Measurements from ENCODE around the gene FBXL16. TPM values are rescaled to one million over a fixed set of nuclear protein-coding genes. Genes with fewer than 3 reads are reported as not detected.
"Not testable (repeated sequence)": the region's sequence is repeated elsewhere in the genome, so short reads cannot be mapped to it uniquely, and the experiment has no call there.

Gene FBXL16
- polyA plus RNA-seq (ENCODE audit: insufficient read length in 4 of 4): 1 to 10 TPM in 2 of 4 donors, under 1 TPM in 2; 0.79 to 2.0 (median 1.2) TPM

DNA sequence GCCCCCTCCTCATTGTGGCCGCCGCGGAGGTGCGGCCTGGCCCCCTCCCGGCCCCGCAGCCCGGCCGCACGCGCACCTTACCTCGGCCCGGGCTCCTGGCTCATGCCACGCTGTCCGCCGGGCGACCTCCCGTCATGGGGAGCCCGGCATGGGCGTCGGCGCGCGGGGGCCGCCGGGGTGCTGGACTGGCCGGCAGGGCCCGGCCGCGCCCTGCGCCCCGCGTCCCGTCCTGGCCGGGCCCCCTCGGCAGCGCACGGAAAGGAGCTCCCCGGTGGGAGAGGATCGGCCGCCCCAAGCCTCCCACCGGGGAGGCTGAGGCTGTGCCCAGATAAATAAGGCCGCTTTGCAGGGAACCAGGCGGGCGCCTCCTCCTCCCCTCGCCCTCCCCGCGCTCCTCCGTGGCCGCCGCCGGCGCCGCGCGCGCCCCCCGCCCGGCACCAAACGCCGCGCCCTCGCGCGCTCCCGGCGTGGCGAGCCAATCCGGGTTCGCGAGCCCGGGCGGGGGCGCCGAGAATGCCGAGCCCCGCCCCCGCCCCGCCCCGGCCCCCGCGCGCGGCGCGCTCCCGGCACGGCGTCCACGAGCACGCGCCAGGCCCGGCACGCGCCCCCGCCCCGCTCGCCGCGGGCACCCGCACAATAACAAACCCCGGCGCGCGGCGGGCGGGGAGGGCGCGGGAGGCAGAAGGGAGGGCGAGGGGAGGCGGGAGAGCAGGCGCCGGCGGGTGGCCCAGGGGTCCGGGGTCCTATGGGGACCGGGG is at the start of gene FBXL16:
TSS of gene FBXL16 (minus strand) at position 371 of the 758 bp plus-strand sequence. CDS start 8,396 bp downstream, outside the sequence.
- DNase-seq (ENCODE audit: low read depth in 4 of 4, low spot score in 3 of 4): no peak

DNA sequence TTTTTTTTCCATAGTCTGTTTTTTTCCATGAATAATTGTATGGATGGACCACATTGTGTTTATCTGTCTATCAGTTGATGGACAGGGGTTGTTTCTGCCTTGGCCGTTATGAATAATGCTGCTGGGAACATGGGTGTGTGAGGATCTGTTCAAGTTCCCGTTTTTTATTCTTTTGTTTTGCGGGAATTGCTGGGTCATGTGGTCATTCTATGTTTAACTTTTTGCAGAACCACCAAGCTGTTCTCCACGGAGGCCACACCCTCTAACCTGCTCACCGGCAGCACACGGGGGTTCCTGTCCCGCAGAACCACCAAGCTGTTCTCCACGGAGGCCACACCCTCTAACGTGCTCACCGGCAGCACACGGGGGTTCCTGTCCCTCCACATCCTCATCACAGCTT is 49.1 kb upstream of the FBXL16 start:
- DNase-seq (ENCODE audit: low read depth in 4 of 4, low spot score in 3 of 4): no peak

- not testable (repeated sequence) for DNase-seq (ENCODE audit: low read depth in 4 of 4, low spot score in 3 of 4)
These were observed 48.6 kb upstream of the FBXL16 start for GRCh38 chr16:754121-754607.

DNA sequence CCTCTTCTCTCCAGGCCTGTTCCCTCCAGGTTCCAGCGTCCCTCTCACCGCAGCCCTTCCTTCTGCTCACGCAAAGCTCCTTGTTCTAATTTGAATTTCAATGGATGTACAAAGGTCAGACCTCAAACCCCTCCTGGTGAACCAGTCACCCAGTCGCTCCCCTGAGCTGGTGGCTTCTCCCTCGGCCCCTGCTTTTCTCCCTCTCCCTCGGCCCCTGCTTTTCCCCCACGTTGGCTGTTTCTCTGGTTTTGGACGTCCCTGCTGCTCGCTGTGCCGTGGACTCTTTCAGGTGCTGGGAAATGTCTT is 46.4 kb upstream of the FBXL16 start:
- no peak for DNase-seq (ENCODE audit: low read depth in 4 of 4, low spot score in 3 of 4)

GRCh38 chr16:751152-752006 is 45.8 kb upstream of the FBXL16 start:
- no peak for DNase-seq (ENCODE audit: low read depth in 4 of 4, low spot score in 3 of 4)

GRCh38 chr16:750485-750884 is 44.9 kb upstream of the FBXL16 start:
- no peak for DNase-seq (ENCODE audit: low read depth in 4 of 4, low spot score in 3 of 4)

GRCh38 chr16:749010-749409 is 43.4 kb upstream of the FBXL16 start:
- no peak for DNase-seq (ENCODE audit: low read depth in 4 of 4, low spot score in 3 of 4)

- DNase-seq (ENCODE audit: low read depth in 4 of 4, low spot score in 3 of 4): no peak
These were observed 42.6 kb upstream of the FBXL16 start for GRCh38 chr16:747978-748746.

DNA sequence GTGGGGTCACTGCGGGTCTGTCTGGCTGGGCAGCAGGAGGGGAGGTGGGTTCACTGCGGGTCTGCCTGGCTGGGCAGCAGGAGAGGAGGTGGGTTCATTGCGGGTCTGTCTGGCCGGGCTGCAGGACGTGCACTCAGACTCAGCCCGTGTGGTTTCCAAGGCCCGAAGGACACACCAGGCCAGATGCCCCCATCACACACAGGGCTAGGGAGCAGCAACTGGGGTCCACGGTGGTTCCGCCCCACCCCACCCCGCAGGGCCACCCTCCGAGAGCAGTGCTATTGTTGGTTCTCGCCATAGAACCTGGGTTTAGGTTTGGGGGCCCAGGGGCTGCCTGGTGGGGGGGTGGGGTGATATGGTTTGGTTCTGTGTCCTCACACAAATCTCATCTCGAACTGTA is 41.0 kb upstream of the FBXL16 start:
- no peak for DNase-seq (ENCODE audit: low read depth in 4 of 4, low spot score in 3 of 4)

DNA sequence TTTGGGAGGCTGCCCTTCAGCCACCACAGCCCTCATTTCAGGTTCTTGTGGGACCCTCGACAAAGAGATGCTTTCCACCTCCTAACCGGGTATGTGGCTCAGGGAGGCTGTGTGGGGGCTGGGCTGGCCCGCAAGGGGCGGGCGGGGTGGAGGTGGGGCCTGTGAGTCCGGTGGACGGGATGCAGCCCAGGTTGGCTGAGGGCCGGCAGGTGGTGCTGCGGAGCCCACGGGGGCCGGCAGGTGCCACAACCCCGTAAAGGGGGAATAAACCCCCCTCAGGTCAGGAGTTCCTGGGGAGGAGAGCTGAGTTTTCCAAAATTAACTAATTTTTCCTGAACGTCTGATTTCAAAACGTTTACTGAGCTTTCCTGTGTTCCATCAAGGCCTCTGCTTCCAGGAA is 40.1 kb upstream of the FBXL16 start:
- DNase-seq (ENCODE audit: low read depth in 4 of 4, low spot score in 3 of 4): no peak

DNA sequence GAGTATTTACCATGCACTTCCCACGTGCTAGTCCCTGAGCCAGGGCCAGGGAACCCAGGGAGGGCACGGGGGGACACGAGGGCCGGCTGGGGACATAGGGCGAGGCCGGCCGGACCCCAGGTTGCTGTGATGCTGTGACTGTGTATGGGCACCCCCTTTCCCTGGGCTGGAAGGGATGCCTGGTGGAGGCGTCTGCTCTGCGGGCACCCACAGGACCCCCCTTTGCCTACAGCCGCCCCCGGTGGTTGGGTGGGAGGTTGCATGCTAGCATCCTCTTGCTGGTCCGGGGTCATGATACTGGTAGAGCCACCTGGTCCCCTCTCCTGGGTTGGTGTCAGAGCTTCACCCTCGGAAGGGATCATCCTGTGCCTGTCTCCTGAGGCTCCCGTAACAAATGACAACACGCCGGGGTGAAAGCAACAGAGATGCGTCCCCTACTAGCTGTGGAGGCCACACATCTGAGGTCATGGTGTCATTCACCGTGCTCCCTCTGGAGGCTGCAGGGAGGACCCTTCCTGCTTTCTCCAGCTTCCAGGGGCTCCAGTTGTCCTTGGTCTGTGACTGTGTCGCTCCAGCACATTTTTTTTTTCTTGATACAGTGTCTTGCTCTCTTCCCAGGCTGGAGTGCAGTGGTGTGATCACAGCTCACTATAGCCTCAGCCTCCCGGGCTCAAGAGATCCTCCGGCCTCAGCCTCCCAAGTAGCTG is 38.3 kb upstream of the FBXL16 start:
- no peak for DNase-seq (ENCODE audit: low read depth in 4 of 4, low spot score in 3 of 4)

DNA sequence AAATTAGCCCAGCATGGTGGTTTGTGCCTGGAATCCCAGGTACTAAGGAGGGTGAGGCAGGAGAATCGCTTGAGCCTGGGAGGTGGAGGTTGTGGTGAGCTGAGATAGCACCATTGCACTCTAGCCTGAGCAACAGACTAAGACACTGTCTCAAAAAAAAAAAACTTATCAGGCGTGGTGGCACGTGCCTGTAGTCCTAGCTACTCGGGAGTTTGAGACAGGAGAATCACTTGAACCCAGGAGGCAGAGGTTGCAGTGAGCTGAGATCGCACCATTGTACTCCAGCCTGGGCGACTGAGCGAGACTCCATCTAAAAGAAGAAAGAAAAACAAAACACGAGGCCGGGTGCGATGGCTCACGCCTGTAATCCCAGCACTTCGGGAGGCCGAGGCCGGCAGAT is 37.3 kb upstream of the FBXL16 start:
- DNase-seq (ENCODE audit: low read depth in 4 of 4, low spot score in 3 of 4): not testable (repeated sequence)

GRCh38 chr16:741986-742629 is 36.5 kb upstream of the FBXL16 start:
- DNase-seq (ENCODE audit: low read depth in 4 of 4, low spot score in 3 of 4): no peak

GRCh38 chr16:740764-741505 is 35.3 kb upstream of the FBXL16 start, which contains the start of gene CIAO3:
TSS of gene CIAO3 (minus strand) at chr16:740997. CDS start at chr16:740985, 12 bp downstream.
- peak in 3 of 4 donors; percentile 64 to 75 (median 75) for DNase-seq (ENCODE audit: low read depth in 4 of 4, low spot score in 3 of 4)

DNA sequence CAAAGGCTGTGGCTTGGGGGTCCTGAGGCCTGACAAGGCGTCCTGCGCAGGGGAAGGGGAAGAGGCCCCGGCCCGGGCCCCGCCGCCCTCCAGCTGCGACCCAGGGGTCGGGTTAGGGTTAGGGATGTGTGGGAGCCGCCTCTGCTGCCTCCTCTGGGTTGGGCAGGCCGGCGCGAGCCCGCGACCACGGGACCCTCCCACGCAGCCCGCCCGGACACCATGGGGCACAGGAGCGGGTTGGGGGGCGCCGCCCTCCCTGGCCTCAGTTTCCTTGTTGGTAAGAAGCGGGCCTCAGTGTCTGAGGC is 34.8 kb upstream of the FBXL16 start:
- DNase-seq (ENCODE audit: low read depth in 4 of 4, low spot score in 3 of 4): no peak

DNA sequence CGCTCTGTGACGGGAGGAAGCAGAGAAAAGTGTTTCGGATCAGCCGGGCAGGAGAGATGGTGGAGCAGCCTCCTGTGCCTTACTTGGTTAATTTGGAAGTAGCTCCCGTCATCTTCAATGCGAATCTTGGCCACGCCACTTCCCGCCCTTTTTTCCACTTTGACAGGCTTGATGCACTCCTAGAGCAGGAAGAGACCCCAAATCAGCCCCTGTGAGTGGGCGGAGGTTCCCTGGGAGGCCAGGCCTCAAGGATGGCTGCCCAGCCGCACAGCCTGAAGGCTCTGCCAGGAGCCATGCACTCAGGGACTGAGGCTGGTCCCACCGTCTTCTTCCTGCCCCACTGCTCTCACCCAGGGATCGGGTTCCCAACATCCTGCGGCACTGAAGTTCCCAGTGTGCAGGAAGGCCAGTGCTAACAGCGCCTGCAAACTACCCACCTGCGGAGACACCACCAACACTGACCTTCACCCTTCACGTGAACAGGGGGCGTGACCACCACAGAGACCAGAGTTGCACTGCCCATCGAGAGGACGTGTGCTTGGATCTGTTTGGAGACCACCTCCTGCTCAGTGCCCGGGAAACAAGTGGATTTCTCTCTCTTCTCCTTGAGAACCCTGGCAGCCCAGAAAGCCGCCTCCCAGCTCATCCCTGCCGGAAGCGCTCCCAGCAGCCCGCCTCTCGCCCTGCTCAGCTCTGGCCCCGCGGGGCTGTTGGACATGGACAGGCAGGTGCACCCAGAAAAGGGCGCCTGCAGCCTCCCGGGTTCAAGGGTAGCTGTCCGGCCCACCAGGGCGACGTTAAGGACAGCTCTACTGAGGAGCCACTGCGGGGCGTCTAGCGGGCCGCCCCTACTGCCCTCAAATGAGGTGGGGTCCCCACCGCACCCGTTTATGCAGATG is 34.2 kb upstream of the FBXL16 start:
- no peak for DNase-seq (ENCODE audit: low read depth in 4 of 4, low spot score in 3 of 4)

DNA sequence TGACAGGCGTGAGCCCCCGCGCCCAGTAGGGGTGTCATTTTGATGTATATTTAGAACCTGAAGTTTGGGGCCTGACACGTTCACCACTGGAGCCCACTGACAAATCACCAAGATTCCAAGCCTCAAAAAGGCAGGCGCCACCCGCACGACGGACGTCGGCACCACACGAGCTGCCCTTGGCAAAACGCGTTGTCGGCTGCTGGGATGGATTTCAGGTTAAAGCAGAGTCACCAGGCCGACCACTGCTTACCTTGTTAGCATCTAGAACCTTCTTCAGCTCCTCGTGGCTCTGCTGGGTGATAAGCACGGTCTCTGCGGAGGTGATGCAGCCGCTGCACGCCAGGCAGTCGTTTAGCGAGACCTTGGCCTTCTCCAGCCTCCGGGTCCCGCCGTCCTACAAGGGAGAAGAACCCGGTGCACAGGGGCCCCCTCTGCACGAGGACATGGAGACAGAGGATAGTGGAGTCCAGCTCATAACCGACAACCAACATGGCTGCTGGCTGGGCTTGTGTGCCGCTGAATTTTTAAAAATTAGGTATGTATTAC is 31.4 kb upstream of the FBXL16 start:
- DNase-seq (ENCODE audit: low read depth in 4 of 4, low spot score in 3 of 4): no peak

- DNase-seq (ENCODE audit: low read depth in 4 of 4, low spot score in 3 of 4): no peak
These were observed 30.4 kb upstream of the FBXL16 start for GRCh38 chr16:735982-736453.
